Activated T-cell treated with anti-CD3 and anti-CD28 coated beads for 1 hour (primary cell): Measurements from ENCODE around the gene KDM4C.
"Not testable (repeated sequence)": the region's sequence is repeated elsewhere in the genome, so short reads cannot be mapped to it uniquely, and the experiment has no call there.

Source experiments
- DNase-seq: peaks from one replicate; pipeline ENCODE4 v3.0.0-alpha.2; 2020; ENCODE audit warnings: low read depth

The KDM4C gene

GRCh38 chr9:7172154-7173115, 414.7 kb downstream of the KDM4C start:
- DNase-seq = no peak

- no peak for DNase-seq
These were observed 415.4 kb downstream of the KDM4C start for GRCh38 chr9:7173139-7173538.

DNA sequence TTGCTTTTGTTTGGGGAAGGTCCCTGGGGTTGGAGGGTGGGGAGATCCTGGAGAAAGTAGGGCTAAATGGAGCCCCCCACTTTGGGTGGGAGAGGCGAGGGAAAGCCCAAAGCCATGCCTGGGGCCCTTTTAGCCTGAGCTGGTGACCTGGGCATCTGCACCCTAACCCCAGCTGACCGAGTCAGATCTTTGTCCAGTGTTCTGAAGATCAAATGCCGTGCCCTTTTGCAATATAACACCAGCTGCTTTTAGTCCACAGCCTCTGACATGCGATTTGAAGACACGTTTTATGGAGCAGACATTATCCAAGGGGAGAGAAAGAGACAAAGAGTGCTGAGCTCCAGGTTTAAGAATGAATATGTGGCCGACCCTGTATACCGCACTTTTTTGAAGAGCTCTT, 416.5 kb downstream of the KDM4C start:
- DNase-seq = no peak

- no peak for DNase-seq
These were observed 417.1 kb downstream of the KDM4C start for GRCh38 chr9:7174884-7175283.

DNA sequence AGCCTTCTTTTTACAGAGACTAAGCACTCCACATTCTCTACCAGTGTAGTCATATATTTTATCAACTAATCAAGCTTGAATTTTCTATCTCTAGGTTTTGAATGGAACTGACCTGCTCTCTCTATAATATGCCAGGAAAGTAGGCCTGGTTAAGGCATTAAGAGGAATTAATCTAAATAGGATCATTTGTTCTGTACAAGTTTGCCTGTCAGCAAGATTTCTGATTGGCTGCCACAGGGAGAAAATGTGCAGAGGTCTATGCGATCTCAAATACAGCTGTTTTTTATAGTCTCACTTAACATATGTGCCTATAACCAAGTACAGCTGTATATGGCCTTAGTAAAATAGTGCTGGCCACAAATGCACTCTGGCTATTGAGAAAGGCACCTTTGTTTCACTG, 418.8 kb downstream of the KDM4C start:
- no peak for DNase-seq

DNA sequence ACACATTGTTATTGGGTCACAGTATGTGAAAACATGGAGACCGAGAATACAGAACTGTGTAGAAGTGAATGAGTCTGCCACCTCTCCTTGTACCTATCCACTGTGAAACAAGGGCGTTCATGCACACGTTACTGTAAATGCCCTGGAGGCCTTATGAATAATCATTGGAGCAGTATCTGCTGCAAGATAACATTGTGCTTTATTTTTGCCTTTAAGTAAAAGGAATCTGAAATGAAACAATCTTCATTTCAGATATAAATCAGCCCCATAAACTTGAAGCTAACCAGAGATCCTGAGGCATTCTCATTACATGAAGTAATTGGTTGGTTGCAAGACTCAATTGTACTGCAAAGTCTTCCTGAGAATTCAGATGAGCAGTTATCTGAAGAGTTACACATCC, 419.6 kb downstream of the KDM4C start:
- DNase-seq = no peak

DNA sequence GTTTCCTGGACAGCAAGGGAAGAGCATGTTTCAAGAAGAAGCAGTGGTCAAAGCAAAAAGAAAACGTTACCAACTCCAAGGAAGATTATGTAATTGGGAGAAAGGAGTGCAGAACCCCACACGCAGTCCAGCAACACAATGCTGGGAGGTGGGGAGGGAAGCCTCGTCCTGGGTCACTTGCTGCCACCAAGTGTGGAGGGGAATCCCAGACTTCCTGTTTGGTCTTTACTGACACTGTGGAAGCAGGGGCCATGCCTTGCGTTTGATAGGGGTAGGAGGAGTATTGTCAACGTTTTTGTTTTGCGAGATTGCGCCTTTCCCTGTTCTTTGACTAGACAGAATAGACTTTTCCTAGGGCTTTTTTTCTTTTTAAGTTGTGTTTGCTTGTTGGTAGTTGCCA, 421.0 kb downstream of the KDM4C start:
- no peak for DNase-seq

- no peak for DNase-seq
These were observed 422.5 kb downstream of the KDM4C start for GRCh38 chr9:7180247-7180646.

DNA sequence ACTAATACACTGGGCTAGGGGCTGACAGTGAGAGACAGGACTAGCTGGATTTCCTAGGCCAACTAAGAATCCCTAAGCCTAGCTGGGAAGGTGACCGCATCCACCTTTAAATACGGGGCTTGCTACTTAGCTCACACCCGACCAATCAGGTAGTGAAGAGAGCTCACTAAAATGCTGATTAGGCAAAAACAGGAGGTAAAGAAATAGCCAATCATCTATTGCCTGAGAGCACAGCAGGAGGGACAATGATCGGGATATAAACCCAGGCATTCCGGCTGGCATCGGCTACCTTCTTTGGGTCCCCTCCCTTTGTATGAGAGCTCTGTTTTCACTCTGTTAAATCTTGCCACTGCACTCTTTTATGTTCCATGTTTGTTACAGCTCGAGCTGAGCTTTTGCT, 425.4 kb downstream of the KDM4C start:
- DNase-seq = not testable (repeated sequence)

GRCh38 chr9:7185612-7186011, 427.8 kb downstream of the KDM4C start:
- DNase-seq = no peak

GRCh38 chr9:7186175-7186574, 428.4 kb downstream of the KDM4C start:
- DNase-seq = no peak

GRCh38 chr9:7192266-7192665, 434.5 kb downstream of the KDM4C start:
- DNase-seq = no peak

DNA sequence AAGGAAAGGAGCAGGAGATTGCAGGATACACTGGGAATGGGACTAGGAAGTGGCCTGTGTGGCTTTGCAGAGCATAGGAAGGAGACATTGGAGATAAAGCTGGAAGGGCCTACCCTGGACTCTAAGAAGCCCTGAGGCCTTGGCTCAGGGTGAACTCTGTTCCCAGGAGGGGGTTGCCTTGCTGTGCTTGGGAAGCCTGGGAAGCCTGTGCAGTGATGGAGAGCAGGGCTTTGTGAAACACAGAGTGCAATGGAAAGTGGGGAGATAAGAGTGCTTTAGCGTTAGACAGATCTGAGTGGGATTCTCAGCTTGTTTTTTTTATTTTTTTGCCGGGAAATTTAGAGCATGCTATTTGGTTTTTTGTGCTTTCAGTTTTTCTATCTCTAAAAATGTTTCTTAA, 437.8 kb downstream of the KDM4C start:
- DNase-seq = no peak

GRCh38 chr9:7196467-7196866, 438.7 kb downstream of the KDM4C start:
- DNase-seq = no peak

DNA sequence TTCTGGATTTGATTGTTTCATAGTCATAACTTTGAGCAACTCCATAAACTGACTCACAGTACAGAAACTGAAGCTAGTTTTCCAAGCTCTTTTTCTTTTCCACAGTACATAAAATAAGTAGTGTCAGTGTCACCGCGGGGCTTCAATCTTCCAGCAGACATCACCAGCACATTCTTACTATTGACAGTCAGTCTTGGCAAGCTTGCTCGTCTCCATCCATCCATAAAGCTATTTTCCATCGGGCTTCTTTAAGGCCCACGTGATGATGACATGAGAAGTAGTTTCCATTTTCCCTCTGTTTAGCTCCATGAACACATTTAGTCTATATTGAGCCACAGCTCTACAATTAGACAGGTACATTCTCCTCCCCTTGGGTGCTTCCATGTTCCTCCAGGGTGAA, 443.4 kb downstream of the KDM4C start:
- DNase-seq = no peak

GRCh38 chr9:7205806-7206205, 448.0 kb downstream of the KDM4C start:
- no peak for DNase-seq

DNA sequence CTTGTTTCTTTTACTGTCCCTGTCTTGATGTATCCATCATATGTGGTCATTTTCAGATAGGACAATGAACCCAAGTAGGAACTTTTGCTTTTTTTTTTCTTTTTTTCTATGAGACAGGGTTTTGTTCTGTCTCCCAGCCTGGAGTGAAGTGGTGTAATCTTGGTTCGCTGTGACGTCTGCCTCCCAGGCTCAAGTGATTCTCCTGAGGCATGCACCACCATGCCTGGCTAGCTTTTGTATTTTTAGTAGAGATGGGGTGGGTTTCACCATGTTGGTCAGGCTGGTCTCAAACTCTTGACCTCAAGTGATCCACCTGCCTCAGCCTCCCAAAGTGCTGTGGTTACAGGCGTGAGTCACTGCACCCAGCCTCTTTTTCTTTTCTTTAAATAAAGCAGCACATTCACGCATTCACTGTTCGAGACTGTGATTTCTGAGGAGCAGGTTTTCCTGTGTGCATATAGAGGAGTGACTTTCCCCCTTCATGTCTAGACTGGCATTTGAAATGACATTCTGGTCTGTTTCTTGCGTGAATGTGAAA, 448.5 kb downstream of the KDM4C start:
- DNase-seq = no peak

- DNase-seq = no peak
These were observed 451.4 kb downstream of the KDM4C start for GRCh38 chr9:7209016-7209715.

DNA sequence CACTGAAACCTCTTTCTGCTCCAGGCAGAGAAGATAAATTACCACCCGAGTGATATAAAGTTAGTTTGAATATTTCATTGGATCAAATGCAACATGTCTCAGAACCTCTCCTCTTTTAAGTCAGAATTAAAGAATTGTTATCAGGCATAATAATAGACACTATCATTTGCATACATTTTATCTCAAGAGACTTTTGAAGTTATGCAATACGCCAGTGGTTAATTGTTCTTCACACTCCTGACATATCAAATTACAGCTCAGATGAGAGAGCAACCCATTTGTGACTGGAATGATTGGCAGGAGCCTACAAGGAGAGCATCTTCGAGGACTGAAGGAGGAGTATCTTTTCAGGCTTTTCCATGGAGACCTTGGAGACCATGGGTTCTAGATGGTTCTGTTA, 452.2 kb downstream of the KDM4C start:
- DNase-seq = no peak

GRCh38 chr9:7210854-7211637, 453.3 kb downstream of the KDM4C start:
- DNase-seq = no peak

- no peak for DNase-seq
These were observed 453.9 kb downstream of the KDM4C start for GRCh38 chr9:7211657-7212056.

DNA sequence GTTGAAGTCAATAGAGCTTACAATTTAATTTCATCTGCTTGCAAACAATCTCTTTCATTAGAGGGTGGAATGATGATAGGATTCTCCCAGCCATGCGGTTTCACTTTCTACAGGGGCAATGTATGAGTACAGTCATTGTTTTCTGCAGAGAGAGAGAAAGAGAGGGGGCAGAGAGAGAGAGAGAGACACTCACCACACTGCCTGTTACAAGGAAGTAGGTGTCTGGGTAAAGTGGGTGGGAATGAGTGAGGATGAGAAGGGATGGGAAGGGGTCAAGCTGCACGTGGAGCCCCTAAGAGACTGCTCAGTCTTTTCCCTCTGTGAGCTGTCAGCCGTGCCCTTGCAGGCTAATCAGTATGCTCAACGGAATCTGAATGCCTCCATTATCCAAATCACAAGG, 454.3 kb downstream of the KDM4C start:
- DNase-seq = no peak
